Uterus (tissue), 2 donors: ENCODE data around the gene TPRKB.

Source experiments
- POLR2A ChIP-seq, 2 donors: fragments of 450-650 bp; IDR thresholded peaks; one replicate each; pipeline ENCODE4 v1.6.1; 2016; ENCODE audit warnings: antibody characterized with exemption in 2 of 2, mild to moderate bottlenecking in 1 of 2, moderate library complexity in 1 of 2
- TF ChIP-seq, protein P1 (sequence below), 4 experiments: fragments of 200-600 bp in 2 of 4; fragments of 450-650 bp in 2 of 4; sonication (generic) in 2 of 4; IDR thresholded peaks; one replicate each; pipeline ENCODE4 v1.5.1; 2016 to 2019; ENCODE audit warnings: antibody characterized with exemption in 4 of 4, mild to moderate bottlenecking in 2 of 4, moderate library complexity in 1 of 4

DNA sequence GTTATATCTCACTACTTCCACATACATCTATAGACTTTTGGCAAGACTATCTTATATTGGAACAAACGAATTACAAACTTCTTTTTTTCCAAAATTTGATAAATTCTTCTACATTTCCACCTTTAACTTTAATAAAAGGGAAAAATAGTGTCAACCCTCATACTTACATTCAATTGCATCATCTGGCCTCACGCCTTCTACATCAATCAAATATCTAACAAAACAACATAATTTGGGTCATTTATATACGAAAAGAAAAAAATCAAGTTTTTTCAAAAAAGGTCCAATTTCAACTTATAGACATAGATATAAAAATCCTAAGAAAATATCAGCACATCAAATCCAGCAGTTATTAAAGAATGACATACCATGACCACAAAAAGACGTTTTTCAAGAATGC lies 29.8 kb upstream of the TPRKB start:
- TF ChIP-seq, protein P1, sequence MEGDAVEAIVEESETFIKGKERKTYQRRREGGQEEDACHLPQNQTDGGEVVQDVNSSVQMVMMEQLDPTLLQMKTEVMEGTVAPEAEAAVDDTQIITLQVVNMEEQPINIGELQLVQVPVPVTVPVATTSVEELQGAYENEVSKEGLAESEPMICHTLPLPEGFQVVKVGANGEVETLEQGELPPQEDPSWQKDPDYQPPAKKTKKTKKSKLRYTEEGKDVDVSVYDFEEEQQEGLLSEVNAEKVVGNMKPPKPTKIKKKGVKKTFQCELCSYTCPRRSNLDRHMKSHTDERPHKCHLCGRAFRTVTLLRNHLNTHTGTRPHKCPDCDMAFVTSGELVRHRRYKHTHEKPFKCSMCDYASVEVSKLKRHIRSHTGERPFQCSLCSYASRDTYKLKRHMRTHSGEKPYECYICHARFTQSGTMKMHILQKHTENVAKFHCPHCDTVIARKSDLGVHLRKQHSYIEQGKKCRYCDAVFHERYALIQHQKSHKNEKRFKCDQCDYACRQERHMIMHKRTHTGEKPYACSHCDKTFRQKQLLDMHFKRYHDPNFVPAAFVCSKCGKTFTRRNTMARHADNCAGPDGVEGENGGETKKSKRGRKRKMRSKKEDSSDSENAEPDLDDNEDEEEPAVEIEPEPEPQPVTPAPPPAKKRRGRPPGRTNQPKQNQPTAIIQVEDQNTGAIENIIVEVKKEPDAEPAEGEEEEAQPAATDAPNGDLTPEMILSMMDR (IDR thresholded peaks at IDR 0.05) = no peak
- no peak for TF ChIP-seq POLR2A (IDR thresholded peaks at IDR 0.05)
